Prostate gland (tissue), 2 donors: ENCODE measurements around the gene TSHZ2. TPM values are rescaled to one million over a fixed set of nuclear protein-coding genes. Genes with fewer than 3 reads are reported as not detected.

Source experiments
- DNase-seq: peaks from one replicate; pipeline ENCODE4 v3.0.0-alpha.2; 2019; ENCODE audit warnings: low spot score
- H3K27ac ChIP-seq, 2 donors: fragments of 200-600 bp; sonication (generic); 2 replicates each; pipeline ENCODE4 v1.5.1; 2017 to 2019
- H3K27me3 ChIP-seq: fragments of 200-600 bp; sonication (generic); replicated peaks from 2 replicates; pipeline ENCODE4 v1.5.1; 2019; ENCODE audit not compliant: insufficient read depth
- H3K36me3 ChIP-seq, 2 donors: fragments of 200-600 bp; sonication (generic); 1 replicate in 1 of 2; 2 replicates in 1 of 2; pipeline versions ENCODE4 v1.5.1 to v1.8.1; 2017 to 2019
- H3K4me1 ChIP-seq: fragments of 200-600 bp; sonication (generic); replicated peaks from 2 replicates; pipeline ENCODE4 v1.5.1; 2019
- H3K4me3 ChIP-seq, 2 donors: fragments of 200-600 bp; sonication (generic); 2 replicates each; pipeline ENCODE4 v1.5.1; 2017 to 2019
- H3K9me3 ChIP-seq: fragments of 200-600 bp; sonication (generic); 2 replicates; pipeline ENCODE4 v1.5.1; 2017
- POLR2A ChIP-seq: fragments of 450-650 bp; IDR thresholded peaks from one replicate; pipeline ENCODE4 v1.6.1; 2016; ENCODE audit warnings: antibody characterized with exemption, mild to moderate bottlenecking
- POLR2AphosphoS5 ChIP-seq: sonication (generic); formaldehyde crosslinking; IDR thresholded peaks from one replicate; pipeline ENCODE4 v1.6.1; 2017; ENCODE audit warnings: antibody characterized with exemption
- WGBS: methylation state at CpG from one replicate; pipeline ENCODE4 v1.1.5; 2018; 5-methylcytosine and 5-hydroxymethylcytosine counted together
- intact Hi-C: fragments of 100-400 bp; cut with DNase I; formaldehyde crosslinking; loops from one replicate; pipeline ENCODE4 v1.14.2; 2022
- total RNA-seq, 2 donors: library from RNA; depleted of rRNA; stranded (reverse); fragments of >200 nt; gene quantifications; one replicate each; pipeline ENCODE4 v1.1.0, GENCODE V29; 2016
- TF ChIP-seq, protein P1 (sequence below), 4 experiments: fragments of 200-600 bp in 2 of 4; fragments of 450-650 bp in 2 of 4; sonication (generic) in 2 of 4; IDR thresholded peaks; 1 replicate in 3 of 4; 2 replicates in 1 of 4; pipeline ENCODE4 v1.5.1; 2016 to 2019; ENCODE audit warnings: antibody characterized with exemption in 4 of 4, mild to moderate bottlenecking in 2 of 4, moderate library complexity in 2 of 4

Gene TSHZ2
- total RNA-seq, 2 donors from 2014 or later = 9.8 to 35.1 TPM

DNA sequence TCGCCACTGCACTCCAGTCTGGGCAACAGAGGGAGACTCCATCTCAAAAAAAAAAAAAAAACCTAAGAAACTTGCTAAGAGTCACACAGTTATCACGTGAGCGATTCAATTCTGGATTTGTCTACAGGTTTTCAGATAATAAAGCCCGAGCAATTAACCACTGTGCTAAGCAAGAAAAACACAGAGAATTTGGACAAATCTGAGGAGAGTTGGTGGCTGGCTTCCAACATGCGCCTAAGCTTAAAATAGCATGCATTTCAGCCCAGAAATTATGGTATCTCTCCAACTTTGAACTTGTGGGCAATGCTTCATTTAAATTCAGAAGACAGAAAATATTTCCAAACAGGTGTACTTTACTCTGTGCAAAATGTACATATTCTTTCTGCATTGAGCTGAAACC, 232.9 kb downstream of the TSHZ2 start:
- Histone ChIP-seq H3K4me3 (no peak overlapping the region), H3K27ac (no peak overlapping the region), H3K9me3 (no peaks in the 10 kb centered on the region), H3K4me1 (no peaks in the 10 kb centered on the region), H3K27me3 (no peaks in the 10 kb centered on the region), H3K36me3 (no peaks in the 10 kb centered on the region)
- DNase-seq = no peak
- no peak for TF ChIP-seq POLR2AphosphoS5
- no peak for TF ChIP-seq POLR2A
- TF ChIP-seq, protein P1, sequence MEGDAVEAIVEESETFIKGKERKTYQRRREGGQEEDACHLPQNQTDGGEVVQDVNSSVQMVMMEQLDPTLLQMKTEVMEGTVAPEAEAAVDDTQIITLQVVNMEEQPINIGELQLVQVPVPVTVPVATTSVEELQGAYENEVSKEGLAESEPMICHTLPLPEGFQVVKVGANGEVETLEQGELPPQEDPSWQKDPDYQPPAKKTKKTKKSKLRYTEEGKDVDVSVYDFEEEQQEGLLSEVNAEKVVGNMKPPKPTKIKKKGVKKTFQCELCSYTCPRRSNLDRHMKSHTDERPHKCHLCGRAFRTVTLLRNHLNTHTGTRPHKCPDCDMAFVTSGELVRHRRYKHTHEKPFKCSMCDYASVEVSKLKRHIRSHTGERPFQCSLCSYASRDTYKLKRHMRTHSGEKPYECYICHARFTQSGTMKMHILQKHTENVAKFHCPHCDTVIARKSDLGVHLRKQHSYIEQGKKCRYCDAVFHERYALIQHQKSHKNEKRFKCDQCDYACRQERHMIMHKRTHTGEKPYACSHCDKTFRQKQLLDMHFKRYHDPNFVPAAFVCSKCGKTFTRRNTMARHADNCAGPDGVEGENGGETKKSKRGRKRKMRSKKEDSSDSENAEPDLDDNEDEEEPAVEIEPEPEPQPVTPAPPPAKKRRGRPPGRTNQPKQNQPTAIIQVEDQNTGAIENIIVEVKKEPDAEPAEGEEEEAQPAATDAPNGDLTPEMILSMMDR (IDR thresholded peaks at IDR 0.05) = no peak
- intact Hi-C loops = no loop called here
- 90% methylated on average over 5 of the region's 5 CpGs for WGBS

GRCh38 chr20:53208110-53208832, 236.1 kb downstream of the TSHZ2 start:
- Histone ChIP-seq H3K9me3 (no peaks in the 10 kb centered on the region), H3K4me1 (no peaks in the 10 kb centered on the region), H3K4me3 (no peak overlapping the region), H3K36me3 (no peaks in the 10 kb centered on the region), H3K27me3 (no peaks in the 10 kb centered on the region), H3K27ac (no peak overlapping the region)
- WGBS = 93% methylated on average over 11 of the region's 11 CpGs
- DNase-seq = no peak
- intact Hi-C loops = no loop called here
- TF ChIP-seq, protein P1 (IDR thresholded peaks at IDR 0.05) = no peak
- TF ChIP-seq POLR2A (no peak), POLR2AphosphoS5 (no peak)

- Histone ChIP-seq H3K4me3 (no peak overlapping the region), H3K27me3 (no peaks in the 10 kb centered on the region), H3K27ac (no peak overlapping the region), H3K4me1 (no peaks in the 10 kb centered on the region), H3K9me3 (no peaks in the 10 kb centered on the region), H3K36me3 (no peaks in the 10 kb centered on the region)
- WGBS = 85% methylated on average over 13 of the region's 13 CpGs
- DNase-seq = no peak
- TF ChIP-seq POLR2A (no peak), POLR2AphosphoS5 (no peak)
- TF ChIP-seq, protein P1 (IDR thresholded peaks at IDR 0.05) = no peak
- intact Hi-C loops = no loop called here
These were observed 237.9 kb downstream of the TSHZ2 start for GRCh38 chr20:53210041-53210440.

GRCh38 chr20:53210931-53211330, 238.8 kb downstream of the TSHZ2 start:
- TF ChIP-seq, protein P1 (IDR thresholded peaks at IDR 0.05) = no peak
- TF ChIP-seq POLR2AphosphoS5 (no peak), POLR2A (no peak)
- 71% methylated on average over 3 of the region's 3 CpGs for WGBS
- Histone ChIP-seq H3K36me3 (no peaks in the 10 kb centered on the region), H3K4me3 (no peak overlapping the region), H3K27me3 (no peaks in the 10 kb centered on the region), H3K27ac (no peak overlapping the region), H3K9me3 (no peaks in the 10 kb centered on the region), H3K4me1 (no peaks in the 10 kb centered on the region)
- no peak for DNase-seq
- intact Hi-C loops = no loop called here

DNA sequence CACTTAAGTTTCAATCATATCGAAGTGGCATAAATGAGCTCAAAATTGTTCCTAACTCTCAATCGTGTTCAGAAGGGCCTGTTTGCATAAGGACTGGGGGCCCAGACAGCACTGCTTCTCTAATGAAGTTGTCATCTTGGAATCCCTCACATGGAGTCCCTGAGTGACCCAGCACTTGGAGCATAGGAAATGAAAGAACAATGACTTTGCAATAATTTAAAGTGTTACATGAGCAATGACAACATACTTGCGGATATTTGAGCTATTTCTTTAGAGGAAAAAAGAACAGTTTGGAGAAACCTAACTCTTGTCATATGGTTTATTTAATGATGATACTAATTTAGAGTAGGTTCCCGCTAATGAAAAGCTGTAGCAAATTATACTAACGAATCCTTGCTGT, 239.9 kb downstream of the TSHZ2 start:
- TF ChIP-seq, protein P1 (IDR thresholded peaks at IDR 0.05) = no peak
- no peak for TF ChIP-seq POLR2AphosphoS5
- TF ChIP-seq POLR2A = no peak
- intact Hi-C loops = no loop called here
- H3K4me1 ChIP-seq = no peaks in the 10 kb centered on the region
- WGBS = 87% methylated on average over 5 of the region's 5 CpGs
- H3K27ac ChIP-seq = no peak overlapping the region
- H3K36me3 ChIP-seq = no peaks in the 10 kb centered on the region
- H3K4me3 ChIP-seq = no peak overlapping the region
- H3K27me3 ChIP-seq = no peaks in the 10 kb centered on the region
- no peak for DNase-seq
- H3K9me3 ChIP-seq = no peaks in the 10 kb centered on the region
